ENCODE results near the gene MAPKAP1. TPM values are rescaled to one million over a fixed set of nuclear protein-coding genes. Genes with fewer than 3 reads are reported as not detected.

MAPKAP1 gene
- total and polyA plus RNA-seq, 9 of the 15 experiments (the other 6 are each of a cell fraction or from before 2014, with no cell fraction given): 2.6 to 82.1 (median 61.1) TPM

GRCh38 chr9:125585503-125586171 is 121.4 kb downstream of the MAPKAP1 start (continued):
- TF ChIP-seq, protein P1, sequence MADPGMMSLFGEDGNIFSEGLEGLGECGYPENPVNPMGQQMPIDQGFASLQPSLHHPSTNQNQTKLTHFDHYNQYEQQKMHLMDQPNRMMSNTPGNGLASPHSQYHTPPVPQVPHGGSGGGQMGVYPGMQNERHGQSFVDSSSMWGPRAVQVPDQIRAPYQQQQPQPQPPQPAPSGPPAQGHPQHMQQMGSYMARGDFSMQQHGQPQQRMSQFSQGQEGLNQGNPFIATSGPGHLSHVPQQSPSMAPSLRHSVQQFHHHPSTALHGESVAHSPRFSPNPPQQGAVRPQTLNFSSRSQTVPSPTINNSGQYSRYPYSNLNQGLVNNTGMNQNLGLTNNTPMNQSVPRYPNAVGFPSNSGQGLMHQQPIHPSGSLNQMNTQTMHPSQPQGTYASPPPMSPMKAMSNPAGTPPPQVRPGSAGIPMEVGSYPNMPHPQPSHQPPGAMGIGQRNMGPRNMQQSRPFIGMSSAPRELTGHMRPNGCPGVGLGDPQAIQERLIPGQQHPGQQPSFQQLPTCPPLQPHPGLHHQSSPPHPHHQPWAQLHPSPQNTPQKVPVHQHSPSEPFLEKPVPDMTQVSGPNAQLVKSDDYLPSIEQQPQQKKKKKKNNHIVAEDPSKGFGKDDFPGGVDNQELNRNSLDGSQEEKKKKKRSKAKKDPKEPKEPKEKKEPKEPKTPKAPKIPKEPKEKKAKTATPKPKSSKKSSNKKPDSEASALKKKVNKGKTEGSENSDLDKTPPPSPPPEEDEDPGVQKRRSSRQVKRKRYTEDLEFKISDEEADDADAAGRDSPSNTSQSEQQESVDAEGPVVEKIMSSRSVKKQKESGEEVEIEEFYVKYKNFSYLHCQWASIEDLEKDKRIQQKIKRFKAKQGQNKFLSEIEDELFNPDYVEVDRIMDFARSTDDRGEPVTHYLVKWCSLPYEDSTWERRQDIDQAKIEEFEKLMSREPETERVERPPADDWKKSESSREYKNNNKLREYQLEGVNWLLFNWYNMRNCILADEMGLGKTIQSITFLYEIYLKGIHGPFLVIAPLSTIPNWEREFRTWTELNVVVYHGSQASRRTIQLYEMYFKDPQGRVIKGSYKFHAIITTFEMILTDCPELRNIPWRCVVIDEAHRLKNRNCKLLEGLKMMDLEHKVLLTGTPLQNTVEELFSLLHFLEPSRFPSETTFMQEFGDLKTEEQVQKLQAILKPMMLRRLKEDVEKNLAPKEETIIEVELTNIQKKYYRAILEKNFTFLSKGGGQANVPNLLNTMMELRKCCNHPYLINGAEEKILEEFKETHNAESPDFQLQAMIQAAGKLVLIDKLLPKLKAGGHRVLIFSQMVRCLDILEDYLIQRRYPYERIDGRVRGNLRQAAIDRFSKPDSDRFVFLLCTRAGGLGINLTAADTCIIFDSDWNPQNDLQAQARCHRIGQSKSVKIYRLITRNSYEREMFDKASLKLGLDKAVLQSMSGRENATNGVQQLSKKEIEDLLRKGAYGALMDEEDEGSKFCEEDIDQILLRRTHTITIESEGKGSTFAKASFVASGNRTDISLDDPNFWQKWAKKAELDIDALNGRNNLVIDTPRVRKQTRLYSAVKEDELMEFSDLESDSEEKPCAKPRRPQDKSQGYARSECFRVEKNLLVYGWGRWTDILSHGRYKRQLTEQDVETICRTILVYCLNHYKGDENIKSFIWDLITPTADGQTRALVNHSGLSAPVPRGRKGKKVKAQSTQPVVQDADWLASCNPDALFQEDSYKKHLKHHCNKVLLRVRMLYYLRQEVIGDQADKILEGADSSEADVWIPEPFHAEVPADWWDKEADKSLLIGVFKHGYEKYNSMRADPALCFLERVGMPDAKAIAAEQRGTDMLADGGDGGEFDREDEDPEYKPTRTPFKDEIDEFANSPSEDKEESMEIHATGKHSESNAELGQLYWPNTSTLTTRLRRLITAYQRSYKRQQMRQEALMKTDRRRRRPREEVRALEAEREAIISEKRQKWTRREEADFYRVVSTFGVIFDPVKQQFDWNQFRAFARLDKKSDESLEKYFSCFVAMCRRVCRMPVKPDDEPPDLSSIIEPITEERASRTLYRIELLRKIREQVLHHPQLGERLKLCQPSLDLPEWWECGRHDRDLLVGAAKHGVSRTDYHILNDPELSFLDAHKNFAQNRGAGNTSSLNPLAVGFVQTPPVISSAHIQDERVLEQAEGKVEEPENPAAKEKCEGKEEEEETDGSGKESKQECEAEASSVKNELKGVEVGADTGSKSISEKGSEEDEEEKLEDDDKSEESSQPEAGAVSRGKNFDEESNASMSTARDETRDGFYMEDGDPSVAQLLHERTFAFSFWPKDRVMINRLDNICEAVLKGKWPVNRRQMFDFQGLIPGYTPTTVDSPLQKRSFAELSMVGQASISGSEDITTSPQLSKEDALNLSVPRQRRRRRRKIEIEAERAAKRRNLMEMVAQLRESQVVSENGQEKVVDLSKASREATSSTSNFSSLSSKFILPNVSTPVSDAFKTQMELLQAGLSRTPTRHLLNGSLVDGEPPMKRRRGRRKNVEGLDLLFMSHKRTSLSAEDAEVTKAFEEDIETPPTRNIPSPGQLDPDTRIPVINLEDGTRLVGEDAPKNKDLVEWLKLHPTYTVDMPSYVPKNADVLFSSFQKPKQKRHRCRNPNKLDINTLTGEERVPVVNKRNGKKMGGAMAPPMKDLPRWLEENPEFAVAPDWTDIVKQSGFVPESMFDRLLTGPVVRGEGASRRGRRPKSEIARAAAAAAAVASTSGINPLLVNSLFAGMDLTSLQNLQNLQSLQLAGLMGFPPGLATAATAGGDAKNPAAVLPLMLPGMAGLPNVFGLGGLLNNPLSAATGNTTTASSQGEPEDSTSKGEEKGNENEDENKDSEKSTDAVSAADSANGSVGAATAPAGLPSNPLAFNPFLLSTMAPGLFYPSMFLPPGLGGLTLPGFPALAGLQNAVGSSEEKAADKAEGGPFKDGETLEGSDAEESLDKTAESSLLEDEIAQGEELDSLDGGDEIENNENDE (IDR thresholded peaks at IDR 0.05; ENCODE audit: low read depth, low read length): no peak
- TF ChIP-seq MLX (CRISPR knock-in tag; conservative IDR thresholded peaks at IDR 0.05) (no peak), PHTF2 (CRISPR knock-in tag; IDR thresholded peaks at IDR 0.05) (no peak), FOXJ2 (tag; IDR thresholded peaks at IDR 0.05) (no peak), HNRNPH1 (optimal IDR thresholded peaks at IDR 0.05; ENCODE audit: low read depth, low read length) (no peak), RBM22 (IDR thresholded peaks at IDR 0.05; ENCODE audit: low read depth, low read length, poor library complexity, severe bottlenecking) (no peak), YY1 (IDR thresholded peaks at IDR 0.05; ENCODE audit: borderline replicate concordance in 1 of 3, control insufficient read depth in 1 of 3, extremely low read depth in 1 of 3, insufficient read depth in 3 of 3, insufficient read length in 1 of 3, insufficient replicate concordance in 2 of 3, low read depth in 1 of 3, low read length in 2 of 3) (no peak)
- TF ChIP-seq, protein P2, sequence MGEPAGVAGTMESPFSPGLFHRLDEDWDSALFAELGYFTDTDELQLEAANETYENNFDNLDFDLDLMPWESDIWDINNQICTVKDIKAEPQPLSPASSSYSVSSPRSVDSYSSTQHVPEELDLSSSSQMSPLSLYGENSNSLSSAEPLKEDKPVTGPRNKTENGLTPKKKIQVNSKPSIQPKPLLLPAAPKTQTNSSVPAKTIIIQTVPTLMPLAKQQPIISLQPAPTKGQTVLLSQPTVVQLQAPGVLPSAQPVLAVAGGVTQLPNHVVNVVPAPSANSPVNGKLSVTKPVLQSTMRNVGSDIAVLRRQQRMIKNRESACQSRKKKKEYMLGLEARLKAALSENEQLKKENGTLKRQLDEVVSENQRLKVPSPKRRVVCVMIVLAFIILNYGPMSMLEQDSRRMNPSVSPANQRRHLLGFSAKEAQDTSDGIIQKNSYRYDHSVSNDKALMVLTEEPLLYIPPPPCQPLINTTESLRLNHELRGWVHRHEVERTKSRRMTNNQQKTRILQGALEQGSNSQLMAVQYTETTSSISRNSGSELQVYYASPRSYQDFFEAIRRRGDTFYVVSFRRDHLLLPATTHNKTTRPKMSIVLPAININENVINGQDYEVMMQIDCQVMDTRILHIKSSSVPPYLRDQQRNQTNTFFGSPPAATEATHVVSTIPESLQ (CRISPR knock-in tag; IDR thresholded peaks at IDR 0.05): no peak

All from K562 (cell line).